ENCODE data around the gene SBF2. TPM values are rescaled to one million over a fixed set of nuclear protein-coding genes. Genes with fewer than 3 reads are reported as not detected.

Gene SBF2
- total RNA-seq, 2 experiments from 2014 or later, result 15.8 to 18.6 TPM

DNA sequence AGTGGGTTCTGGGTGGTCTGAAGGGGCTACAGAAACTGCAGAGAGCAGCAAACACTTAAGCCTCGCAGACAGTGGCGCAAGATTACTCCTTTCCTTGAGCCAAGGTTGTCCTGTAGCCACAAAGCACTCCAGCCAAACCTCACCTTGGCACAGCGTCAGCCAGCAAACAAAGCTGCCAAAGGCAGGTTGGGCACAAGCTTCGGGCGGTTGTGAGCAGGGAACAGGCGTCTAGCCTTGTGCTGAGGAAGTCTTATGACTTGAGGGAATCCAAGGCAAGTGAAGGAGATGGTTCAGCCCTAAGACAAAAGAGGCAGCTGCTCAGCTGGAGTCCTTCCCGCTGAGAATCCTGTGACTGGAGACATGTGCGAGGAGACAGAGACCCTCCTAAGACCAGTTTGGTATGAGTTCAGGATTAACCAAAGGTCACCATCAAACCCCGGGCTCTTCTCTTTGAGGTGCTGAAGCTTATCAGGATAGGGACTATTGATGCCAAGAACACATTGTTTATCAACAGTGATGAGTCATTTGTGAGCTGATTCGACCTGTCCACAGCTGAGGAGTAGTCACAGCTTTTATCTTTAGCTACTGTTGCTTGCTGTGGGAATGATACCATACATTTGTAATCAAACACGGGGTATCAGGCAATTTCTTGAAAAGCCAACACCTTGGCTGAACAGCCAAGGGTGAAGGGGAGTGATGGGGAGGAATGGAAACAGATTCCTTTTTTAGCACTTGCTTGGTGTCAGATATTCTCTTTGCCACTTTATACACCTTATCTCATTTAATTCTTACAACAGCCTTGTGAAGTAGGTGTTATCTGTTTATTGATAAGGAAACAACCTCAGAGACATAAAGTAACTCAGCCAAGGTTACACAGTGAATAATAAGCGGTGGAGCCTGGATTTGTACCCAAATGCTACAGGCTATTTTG lies 15.4 kb upstream of the SBF2 start:
- H3K4me3 Mint-ChIP-seq, result peak overlapping the region; percentile 95
- DNase-seq (no peak), ATAC-seq (ENCODE audit: low read depth) (no peak)
- no peak overlapping the region for H3K27ac Mint-ChIP-seq
- POLR2A ChIA-PET, result interaction anchor here (1.0 kb wide), 1 partner anchor 736 kb away, joined by 3 read pairs; the partner anchor contains the start of gene WEE1
- no peaks in the 10 kb centered on the region for H3K9me3 Mint-ChIP-seq
- peaks cover 34% of the 10 kb centered on the region for H3K27me3 Mint-ChIP-seq
- peaks cover 8% of the 10 kb centered on the region for H3K36me3 Mint-ChIP-seq
- H3K4me1 Mint-ChIP-seq, result peaks cover 31% of the 10 kb centered on the region

DNA sequence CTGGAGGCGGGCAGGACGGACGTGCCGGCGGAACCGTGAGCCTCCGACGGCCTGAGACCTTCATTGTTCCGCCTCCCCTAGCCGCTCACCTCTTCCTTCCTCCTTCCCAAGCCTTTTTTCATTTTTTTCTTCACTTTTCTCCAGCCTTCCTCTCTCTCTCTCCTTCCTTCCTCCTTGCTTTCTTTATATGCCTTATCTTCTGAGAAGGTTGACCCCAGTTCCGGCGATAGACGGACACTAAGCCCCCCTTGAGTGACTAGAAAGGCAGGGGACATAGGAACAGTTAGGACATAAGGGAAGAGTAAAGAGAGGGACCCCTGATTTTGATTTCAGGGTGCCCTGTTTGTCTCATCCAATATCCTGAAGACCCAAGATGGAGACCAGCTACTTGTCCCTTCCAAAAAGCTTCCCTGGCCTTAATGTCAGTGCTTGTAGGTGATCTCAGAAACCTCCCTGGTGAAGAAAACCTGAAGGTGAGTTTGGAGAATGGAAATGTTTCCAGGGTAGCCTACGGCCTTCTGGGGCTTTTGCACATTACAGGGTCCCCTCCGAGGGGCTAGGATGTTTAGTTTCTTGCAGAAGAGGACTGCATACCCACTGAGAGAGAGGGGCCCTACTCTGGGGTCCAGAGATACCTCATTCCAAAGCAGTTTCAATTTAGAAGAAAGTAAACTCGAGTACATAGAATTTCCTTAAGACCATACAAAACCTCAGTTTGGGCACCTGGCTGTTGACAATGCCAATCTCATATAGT lies 14.4 kb upstream of the SBF2 start:
- Mint-ChIP-seq H3K27me3 (peaks cover 35% of the 10 kb centered on the region), H3K4me1 (peaks cover 35% of the 10 kb centered on the region), H3K4me3 (peak overlapping the region; percentile 95), H3K36me3 (peaks cover 8% of the 10 kb centered on the region), H3K27ac (peak overlapping the region; percentile 79), H3K9me3 (no peaks in the 10 kb centered on the region)
- POLR2A ChIA-PET, result interaction anchor here (1.0 to 1.4 kb wide), 4 partner anchors 58 to 802 kb away, joined by 3 to 8 read pairs (median 3); no protein-coding TSS in a partner anchor
- ATAC-seq (ENCODE audit: low read depth) (no peak), DNase-seq (no peak)

DNA sequence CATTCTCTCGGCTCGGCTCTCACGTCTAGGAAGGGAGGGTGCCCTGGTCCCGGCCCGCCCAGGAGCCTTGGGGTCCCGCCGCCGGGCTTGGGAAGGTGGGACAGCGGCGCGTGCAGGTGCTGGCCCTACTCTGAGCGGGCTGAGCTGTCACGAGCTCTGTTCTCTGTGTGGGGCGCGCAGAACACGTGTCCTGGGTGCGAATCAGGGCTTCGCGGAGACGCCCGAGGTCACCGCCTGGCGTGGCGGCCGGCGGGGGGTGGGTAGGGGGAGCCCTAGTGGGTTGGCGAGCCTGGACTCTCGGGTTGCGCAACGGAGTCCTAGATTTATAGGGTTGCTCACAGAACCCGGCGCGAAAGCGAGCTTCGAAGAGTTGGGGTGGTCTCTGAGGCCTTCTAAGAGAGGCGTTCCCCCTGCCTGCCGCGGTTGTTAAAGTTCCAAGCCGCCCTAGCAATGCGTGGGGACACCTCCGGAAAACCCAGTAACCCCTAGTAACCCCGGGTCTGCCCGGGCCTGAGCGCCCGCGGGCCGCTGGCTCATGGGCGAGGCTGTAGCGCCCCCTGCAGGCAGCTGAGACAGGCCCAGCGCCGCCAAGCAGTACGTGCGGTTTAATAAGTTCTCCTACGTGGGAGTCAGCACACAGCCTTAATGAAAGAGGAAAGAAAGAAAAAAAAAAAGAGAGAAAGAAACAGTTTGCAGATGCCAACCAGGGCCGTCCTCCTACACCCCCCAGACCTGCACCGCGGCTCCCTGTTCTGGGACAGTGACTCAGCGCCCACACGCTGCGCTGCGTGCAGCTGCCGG lies 13.6 kb upstream of the SBF2 start:
- Mint-ChIP-seq H3K27me3 (peaks cover 38% of the 10 kb centered on the region), H3K4me1 (peaks cover 37% of the 10 kb centered on the region), H3K27ac (peak overlapping the region; percentile 79), H3K4me3 (peak overlapping the region; percentile 95), H3K36me3 (peaks cover 9% of the 10 kb centered on the region), H3K9me3 (no peaks in the 10 kb centered on the region)
- peak; percentile 91 for DNase-seq
- peak; percentile 76 for ATAC-seq (ENCODE audit: low read depth)
- POLR2A ChIA-PET, result interaction anchor here (1.0 to 1.4 kb wide), 4 partner anchors 59 to 801 kb away, joined by 3 to 8 read pairs (median 3); no protein-coding TSS in a partner anchor

DNA sequence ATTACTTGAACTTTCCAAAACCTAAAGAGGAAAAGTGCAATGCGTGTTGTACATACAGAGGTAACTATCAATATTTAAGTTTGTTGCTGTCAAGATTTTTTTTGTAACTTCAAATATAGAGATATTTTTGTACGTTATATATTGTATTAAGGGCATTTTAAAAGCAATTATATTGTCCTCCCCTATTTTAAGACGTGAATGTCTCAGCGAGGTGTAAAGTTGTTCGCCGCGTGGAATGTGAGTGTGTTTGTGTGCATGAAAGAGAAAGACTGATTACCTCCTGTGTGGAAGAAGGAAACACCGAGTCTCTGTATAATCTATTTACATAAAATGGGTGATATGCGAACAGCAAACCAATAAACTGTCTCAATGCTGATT lies 13.0 kb upstream of the SBF2 start:
- ATAC-seq (ENCODE audit: low read depth) (no peak), DNase-seq (no peak)
- H3K9me3 Mint-ChIP-seq, result no peaks in the 10 kb centered on the region
- POLR2A ChIA-PET, result interaction anchor here (1.0 to 1.4 kb wide), 2 partner anchors 99 to 694 kb away, joined by 3 to 8 read pairs; no protein-coding TSS in a partner anchor
- peaks cover 39% of the 10 kb centered on the region for H3K4me1 Mint-ChIP-seq
- H3K27ac Mint-ChIP-seq, result peak overlapping the region; percentile 58
- H3K4me3 Mint-ChIP-seq, result peak overlapping the region; percentile 95
- peaks cover 9% of the 10 kb centered on the region for H3K36me3 Mint-ChIP-seq
- peaks cover 44% of the 10 kb centered on the region for H3K27me3 Mint-ChIP-seq

DNA sequence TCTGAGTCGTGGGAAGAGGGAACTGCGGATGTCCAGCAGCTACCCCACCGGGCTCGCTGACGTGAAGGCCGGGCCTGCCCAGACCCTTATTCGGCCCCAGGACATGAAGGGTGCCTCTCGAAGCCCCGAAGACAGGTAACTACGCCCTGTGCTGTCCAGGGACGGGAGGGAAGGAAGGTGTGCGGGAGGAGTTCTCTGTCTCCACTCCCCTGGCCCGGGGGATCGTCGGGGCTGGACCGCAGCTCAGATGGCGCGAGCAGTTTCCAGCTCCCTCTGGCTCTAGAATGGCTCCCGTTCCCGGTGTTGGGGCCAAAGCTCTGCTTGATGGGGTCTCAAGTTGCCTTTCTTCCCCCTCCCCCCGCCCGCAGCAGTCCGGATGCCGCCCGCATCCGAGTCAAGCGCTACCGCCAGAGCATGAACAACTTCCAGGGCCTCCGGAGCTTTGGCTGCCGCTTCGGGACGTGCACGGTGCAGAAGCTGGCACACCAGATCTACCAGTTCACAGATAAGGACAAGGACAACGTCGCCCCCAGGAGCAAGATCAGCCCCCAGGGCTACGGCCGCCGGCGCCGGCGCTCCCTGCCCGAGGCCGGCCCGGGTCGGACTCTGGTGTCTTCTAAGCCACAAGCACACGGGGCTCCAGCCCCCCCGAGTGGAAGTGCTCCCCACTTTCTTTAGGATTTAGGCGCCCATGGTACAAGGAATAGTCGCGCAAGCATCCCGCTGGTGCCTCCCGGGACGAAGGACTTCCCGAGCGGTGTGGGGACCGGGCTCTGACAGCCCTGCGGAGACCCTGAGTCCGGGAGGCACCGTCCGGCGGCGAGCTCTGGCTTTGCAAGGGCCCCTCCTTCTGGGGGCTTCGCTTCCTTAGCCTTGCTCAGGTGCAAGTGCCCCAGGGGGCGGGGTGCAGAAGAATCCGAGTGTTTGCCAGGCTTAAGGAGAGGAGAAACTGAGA lies 12.2 kb upstream of the SBF2 start:
- ATAC-seq (ENCODE audit: low read depth) (no peak), DNase-seq (peak; percentile 57)
- Mint-ChIP-seq H3K27me3 (peaks cover 51% of the 10 kb centered on the region), H3K9me3 (no peaks in the 10 kb centered on the region), H3K4me3 (peak overlapping the region; percentile 95), H3K4me1 (peaks cover 41% of the 10 kb centered on the region), H3K27ac (peak overlapping the region; percentile 59), H3K36me3 (peaks cover 9% of the 10 kb centered on the region)
- POLR2A ChIA-PET, result interaction anchor here (1.2 kb wide), 1 partner anchor 547 kb away, joined by 3 read pairs; no protein-coding TSS in a partner anchor

DNA sequence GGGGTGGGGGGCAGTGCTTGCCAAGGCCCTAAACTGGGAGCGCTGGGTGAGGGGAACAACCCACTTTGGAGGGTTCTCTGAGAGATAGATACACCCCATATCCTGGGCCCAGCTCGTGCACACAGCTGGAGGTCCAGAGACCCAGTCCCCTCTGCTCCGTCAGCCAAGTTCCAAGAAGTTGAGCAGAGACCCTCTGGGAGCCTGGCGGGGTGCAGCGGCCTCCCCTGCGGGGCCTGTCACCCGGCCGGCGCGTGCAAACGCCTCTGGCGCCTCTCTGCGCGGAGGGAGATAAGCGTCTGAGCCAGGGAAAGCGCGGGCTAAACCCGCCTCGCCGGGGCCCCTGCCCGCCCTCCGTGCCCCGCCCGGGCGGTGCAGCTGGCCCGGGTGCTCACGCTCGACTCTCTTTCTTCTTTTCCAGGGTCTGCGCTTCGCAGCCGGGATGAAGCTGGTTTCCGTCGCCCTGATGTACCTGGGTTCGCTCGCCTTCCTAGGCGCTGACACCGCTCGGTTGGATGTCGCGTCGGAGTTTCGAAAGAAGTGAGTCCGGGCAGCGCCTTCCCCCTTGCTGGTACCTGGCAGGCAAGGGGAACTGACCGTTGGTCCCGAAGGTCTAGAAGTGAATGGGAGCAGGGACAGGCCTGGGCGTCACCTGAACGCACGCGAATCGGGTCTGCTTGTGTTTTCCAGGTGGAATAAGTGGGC lies 11.4 kb upstream of the SBF2 start:
- Mint-ChIP-seq H3K27me3 (peaks cover 55% of the 10 kb centered on the region), H3K4me3 (peak overlapping the region; percentile 95)
- ATAC-seq (ENCODE audit: low read depth), result no peak

DNA sequence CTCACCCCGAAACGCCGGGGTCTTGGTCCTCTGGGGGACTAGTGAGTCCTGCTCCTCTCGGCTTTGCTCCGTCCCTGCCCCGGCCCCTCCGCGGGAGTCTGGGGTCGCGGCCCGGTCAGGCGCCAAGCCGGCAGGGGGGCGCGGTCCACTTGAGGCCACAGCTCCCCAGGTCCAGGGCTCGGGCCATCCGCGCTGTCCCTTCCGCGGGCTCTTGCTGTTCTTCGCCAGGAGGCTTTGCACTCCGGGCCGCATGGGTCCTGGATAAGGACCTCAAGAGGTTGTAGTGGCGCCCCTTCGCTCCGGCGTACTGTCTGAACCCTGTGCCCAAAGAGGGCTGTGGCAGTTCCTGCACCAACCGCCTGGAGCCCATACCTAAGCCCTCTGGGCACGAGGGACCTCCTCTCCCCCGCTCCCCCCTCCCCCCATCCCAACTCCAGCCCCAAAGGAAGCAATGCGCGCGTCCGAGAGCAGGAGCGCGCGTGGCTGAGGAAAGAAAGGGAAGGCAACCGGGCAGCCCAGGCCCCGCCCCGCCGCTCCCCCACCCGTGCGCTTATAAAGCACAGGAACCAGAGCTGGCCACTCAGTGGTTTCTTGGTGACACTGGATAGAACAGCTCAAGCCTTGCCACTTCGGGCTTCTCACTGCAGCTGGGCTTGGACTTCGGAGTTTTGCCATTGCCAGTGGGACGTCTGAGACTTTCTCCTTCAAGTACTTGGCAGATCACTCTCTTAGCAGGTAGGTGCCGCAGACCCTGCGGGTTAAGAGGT lies 10.7 kb upstream of the SBF2 start, which contains the start of gene ADM:
TSS of gene ADM (plus strand) at position 579 of the 767 bp plus-strand sequence. CDS start 628 bp downstream, outside the sequence.
- ATAC-seq (ENCODE audit: low read depth), result peak; percentile 9
- POLR2A ChIA-PET, result interaction anchor here (0.6 to 2.4 kb wide), 3 partner anchors 545 to 685 kb away, joined by 3 to 10 read pairs (median 6); no protein-coding TSS in a partner anchor
- H3K27ac Mint-ChIP-seq, result peak within 1 kb of the TSS; percentile 60

More for the DNA sequence above, 11.4 kb upstream of the SBF2 start:
- H3K27ac Mint-ChIP-seq, result peak overlapping the region; percentile 60
- POLR2A ChIA-PET, result interaction anchor here (1.2 kb wide), 1 partner anchor 546 kb away, joined by 3 read pairs; no protein-coding TSS in a partner anchor
- H3K36me3 Mint-ChIP-seq, result peaks cover 9% of the 10 kb centered on the region
- peaks cover 40% of the 10 kb centered on the region for H3K4me1 Mint-ChIP-seq
- H3K9me3 Mint-ChIP-seq, result no peaks in the 10 kb centered on the region
- peak; percentile 66 for DNase-seq

DNA sequence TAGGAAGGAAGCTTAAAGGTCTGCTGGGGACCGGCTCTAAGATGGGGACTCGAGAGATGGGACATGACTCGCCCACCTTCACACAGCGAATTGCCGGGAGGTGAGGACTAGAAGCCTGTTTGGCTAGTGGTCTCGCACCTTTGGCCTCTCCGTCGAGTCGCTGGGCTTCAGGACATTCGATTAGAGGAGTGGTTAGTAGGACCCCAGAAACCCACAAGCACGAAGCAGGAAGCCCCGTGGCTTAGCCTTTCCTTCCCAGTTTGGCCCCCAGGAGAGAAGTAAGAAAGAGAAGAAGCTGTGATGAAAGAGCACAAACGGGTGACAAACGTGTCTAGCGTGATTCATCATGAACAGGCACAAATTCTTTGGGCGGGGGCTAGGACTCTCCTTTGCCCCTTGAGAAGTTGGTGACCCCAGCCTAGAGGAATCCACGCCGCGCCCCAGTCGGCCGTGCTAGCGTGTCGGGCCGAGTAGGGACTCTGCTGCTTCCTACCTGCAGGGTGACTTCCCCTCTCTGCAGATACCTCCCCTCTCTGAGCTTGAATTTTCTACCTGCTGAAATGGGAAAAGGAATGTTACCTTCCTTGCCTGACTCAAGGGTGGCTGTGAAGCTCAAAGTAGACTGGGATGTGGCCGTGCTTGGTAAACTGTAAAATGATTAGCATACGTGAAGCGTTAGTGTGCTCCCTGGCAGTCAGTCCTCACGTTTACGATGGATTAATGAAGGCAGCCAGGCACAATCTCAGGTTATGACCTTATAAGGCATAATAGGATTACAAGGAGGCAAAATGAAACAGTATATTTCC lies 9.7 kb upstream of the SBF2 start:
- no peaks in the 10 kb centered on the region for H3K9me3 Mint-ChIP-seq
- POLR2A ChIA-PET, result interaction anchor here (0.6 to 2.4 kb wide), 6 partner anchors 11 to 684 kb away, joined by 3 to 10 read pairs (median 5); partner anchors contain the start of gene EIF4G2
- peak; percentile 48 for DNase-seq
- peak overlapping the region; percentile 57 for H3K27ac Mint-ChIP-seq
- H3K4me1 Mint-ChIP-seq, result peaks cover 32% of the 10 kb centered on the region
- peak overlapping the region; percentile 95 for H3K4me3 Mint-ChIP-seq
- H3K36me3 Mint-ChIP-seq, result peaks cover 9% of the 10 kb centered on the region
- ATAC-seq (ENCODE audit: low read depth), result no peak
- peaks cover 62% of the 10 kb centered on the region for H3K27me3 Mint-ChIP-seq

More for the DNA sequence above, 10.7 kb upstream of the SBF2 start, which contains the start of gene ADM:
- peak; percentile 62 for DNase-seq
- H3K9me3 Mint-ChIP-seq, result no peaks in the 10 kb centered on the region
- H3K36me3 Mint-ChIP-seq, result peaks cover 9% of the 10 kb centered on the region
- peak within 1 kb of the TSS; percentile 95 for H3K4me3 Mint-ChIP-seq
- H3K4me1 Mint-ChIP-seq, result peaks cover 38% of the 10 kb centered on the region
- H3K27me3 Mint-ChIP-seq, result peaks cover 56% of the 10 kb centered on the region

DNA sequence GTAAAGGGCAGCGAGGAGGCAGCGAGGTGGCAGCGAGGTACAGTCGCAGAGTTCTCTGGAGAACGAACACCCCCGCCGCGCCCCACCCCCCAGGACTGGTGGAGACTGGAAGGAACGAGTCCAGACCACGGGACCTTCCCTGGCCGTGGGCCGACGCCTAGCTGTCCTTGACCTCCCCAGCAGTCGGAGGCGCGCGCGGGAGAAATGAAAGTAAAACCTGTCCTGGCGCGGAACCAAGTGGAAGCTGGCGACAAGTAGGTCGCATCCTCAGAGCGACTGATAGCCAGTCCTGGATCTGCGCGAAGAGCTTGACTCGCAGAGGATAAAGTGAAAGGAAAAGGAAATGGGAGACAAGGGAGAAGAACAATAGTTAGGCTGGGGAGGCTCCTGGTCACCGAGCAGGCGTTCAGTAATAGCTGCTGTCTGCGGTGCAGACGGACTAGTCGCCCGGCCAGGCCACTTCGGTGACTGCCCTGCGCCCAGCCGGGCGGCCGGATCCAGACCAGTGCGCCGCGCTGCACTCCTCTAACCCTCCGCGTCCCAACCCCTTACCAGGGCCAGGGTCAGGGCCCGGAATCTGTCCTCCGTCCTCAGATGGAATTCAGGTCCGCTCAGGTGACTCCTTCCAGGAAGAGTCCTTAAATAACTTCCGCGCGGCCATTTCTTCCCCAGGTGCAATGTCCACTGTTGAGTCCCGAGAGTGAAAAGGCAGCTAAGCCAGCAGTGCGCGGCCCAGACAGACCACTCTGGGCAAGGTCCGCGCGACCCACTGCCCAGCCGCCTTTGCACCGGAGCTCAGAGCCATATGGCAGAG lies 8.9 kb upstream of the SBF2 start:
- peak overlapping the region; percentile 89 for H3K27ac Mint-ChIP-seq

More for the DNA sequence above, 8.9 kb upstream of the SBF2 start:
- DNase-seq, result peak; percentile 72
- Mint-ChIP-seq H3K9me3 (no peaks in the 10 kb centered on the region), H3K36me3 (peaks cover 9% of the 10 kb centered on the region), H3K27me3 (peaks cover 62% of the 10 kb centered on the region), H3K4me1 (peaks cover 30% of the 10 kb centered on the region), H3K4me3 (peak overlapping the region; percentile 95)
- ATAC-seq (ENCODE audit: low read depth), result peak; percentile 28
- POLR2A ChIA-PET, result interaction anchor here (0.9 to 2.4 kb wide), 4 partner anchors 10 to 544 kb away, joined by 3 to 10 read pairs (median 5); partner anchors contain the start of gene EIF4G2
